Panc1 (cell line): ENCODE measurements around the gene WBP2. TPM values are rescaled to one million over a fixed set of nuclear protein-coding genes. Genes with fewer than 3 reads are reported as not detected.

Experiments used
- ATAC-seq: fragments of 200-7000 bp; cut with Tn5 transposase; 2 replicates; pipeline ENCODE4 v1.9.1; 2020; ENCODE audit warnings: mild to moderate bottlenecking, moderate library complexity
- BruUV-seq: library from RNA; stranded (reverse); fragments of 400-500 nt; replicated peaks from 2 replicates; lab custom pipeline; 2021; lab: Mats Ljungman, UMichigan
- CTCF ChIA-PET: fragments of 300-600 bp; sonication (Branson Sonifier 250); formaldehyde crosslinking; loops from one replicate; lab custom pipeline; 2022; ENCODE audit warnings: antibody characterized with exemption; lab: Charles Lee
- POLR2A ChIA-PET: fragments of 300-600 bp; sonication (Branson Sonifier 250); formaldehyde crosslinking; loops from one replicate; lab custom pipeline; 2022; ENCODE audit warnings: antibody characterized with exemption; lab: Charles Lee
- DNase-seq: peaks from one replicate; pipeline ENCODE4 v3.0.0-alpha.2; 2010; ENCODE audit warnings: low read depth, low spot score
- H3K27ac ChIP-seq: 2 replicates; pipeline ENCODE4 v1.5.1; 2011; ENCODE audit warnings: mild to moderate bottlenecking, low read length, inconsistent platforms
- H3K27me3 ChIP-seq: fragments of 200-500 bp; sonication (Bioruptor generic); 2 replicates; pipeline ENCODE4 v1.6.0; 2014; ENCODE audit warnings: low read length, inconsistent platforms; ENCODE audit not compliant: control insufficient read depth, insufficient read depth
- H3K36me3 ChIP-seq: fragments of 200-500 bp; sonication (Bioruptor generic); 2 replicates; pipeline ENCODE4 v1.5.1; 2014; ENCODE audit warnings: inconsistent platforms, mild to moderate bottlenecking, low read length, moderate library complexity; ENCODE audit not compliant: control insufficient read depth, insufficient read depth
- H3K4me1 ChIP-seq: 2 replicates; pipeline ENCODE4 v1.5.1; 2011; ENCODE audit warnings: inconsistent platforms, mild to moderate bottlenecking, low read length, moderate library complexity; ENCODE audit not compliant: control insufficient read depth, insufficient read depth
- H3K4me3 ChIP-seq, 2 experiments: 2 replicates each; pipeline ENCODE4 v1.5.1; 2011 to 2012; ENCODE audit warnings: low read depth in 2 of 2, low read length in 2 of 2, mild to moderate bottlenecking in 2 of 2, inconsistent platforms in 1 of 2, moderate library complexity in 1 of 2
- H3K9me3 ChIP-seq: fragments of 200-500 bp; sonication (Bioruptor generic); 2 replicates; pipeline ENCODE4 v1.5.1; 2014; ENCODE audit warnings: low read depth, mild to moderate bottlenecking, inconsistent platforms, low read length, moderate library complexity; ENCODE audit not compliant: control insufficient read depth, insufficient read depth
- CTCF ChIP-seq: fragments of 450-650 bp; IDR thresholded peaks from 2 replicates; pipeline ENCODE4 v1.5.1; 2017; ENCODE audit warnings: mild to moderate bottlenecking
- POLR2AphosphoS5 ChIP-seq: IDR thresholded peaks from 2 replicates; pipeline ENCODE4 v1.6.1; 2012; ENCODE audit warnings: mild to moderate bottlenecking, low read depth, low read length, moderate library complexity
- REST ChIP-seq, 2 experiments: IDR thresholded peaks; 2 replicates each; pipeline ENCODE4 v1.6.1; 2011 to 2012; ENCODE audit warnings: low read depth in 2 of 2, control low read depth in 1 of 2, low read length in 1 of 2, mild to moderate bottlenecking in 1 of 2, moderate library complexity in 1 of 2; ENCODE audit not compliant: insufficient read depth in 1 of 2
- SIN3A ChIP-seq: IDR thresholded peaks from 2 replicates; pipeline ENCODE4 v1.6.1; 2012; ENCODE audit warnings: low read depth, mild to moderate bottlenecking, low read length, moderate library complexity, borderline replicate concordance; ENCODE audit not compliant: insufficient read depth
- TCF7L2 ChIP-seq: IDR thresholded peaks from 2 replicates; pipeline ENCODE4 v1.6.1; 2011; ENCODE audit warnings: mild to moderate bottlenecking, low read depth, low read length, inconsistent platforms
- in situ Hi-C: cut with HindIII; loops from 2 replicates; pipeline ENCODE4 v1.10.0; 2016; ENCODE audit warnings: low sequenced_read_pairs, low pct_unique_long_range_greater_than_20kb
- intact Hi-C: fragments of 100-400 bp; cut with micrococcal nuclease; formaldehyde crosslinking; loops from one replicate; pipeline ENCODE4 v1.10.0; 2022; ENCODE audit not compliant: unreplicated experiment
- total RNA-seq: library from RNA; stranded (reverse); gene quantifications from one replicate; pipeline ENCODE4 v1.2.1, GENCODE V29; 2021; ENCODE audit not compliant: unreplicated experiment

The WBP2 gene
- total RNA-seq, 1 experiment from 2014 or later = 163 TPM

- TF ChIP-seq SIN3A (no peak), POLR2AphosphoS5 (no peak), TCF7L2 (no peak), CTCF (no peak), REST (IDR thresholded peaks at IDR 0.05; ENCODE audit: insufficient read depth in 1 of 2, low read depth in 2 of 2, low read length in 1 of 2) (no peak)
- no peak for DNase-seq
- ATAC-seq = no peak
- intact Hi-C loops = no loop called here
- ChIA-PET CTCF (interaction anchor here (0.6 to 0.7 kb wide), 2 partner anchors 9 to 140 kb away, joined by 4 read pairs; no protein-coding TSS in a partner anchor), POLR2A (no interaction called here)
- Histone ChIP-seq H3K27me3 (no peaks in the 10 kb centered on the region), H3K27ac (no peak overlapping the region), H3K4me3 (no peak overlapping the region), H3K9me3 (no peaks in the 10 kb centered on the region), H3K4me1 (no peaks in the 10 kb centered on the region; the same call in 1 of the 2 replicates), H3K36me3 (no peaks in the 10 kb centered on the region)
- in situ Hi-C loops = no loop called here
- no TSS peak for BruUV-seq
Observed at GRCh38 chr17:75838410-75838809, 16.7 kb downstream of the WBP2 start.

GRCh38 chr17:75837899-75838298 is 17.2 kb downstream of the WBP2 start:
- no peaks in the 10 kb centered on the region for H3K9me3 ChIP-seq
- intact Hi-C loops (no loop called here), in situ Hi-C loops (no loop called here)
- ChIA-PET POLR2A (no interaction called here), CTCF (no interaction called here)
- ATAC-seq (no peak), DNase-seq (no peak)
- H3K4me1 ChIP-seq = no peaks in the 10 kb centered on the region
- no TSS peak for BruUV-seq
- H3K27me3 ChIP-seq = no peaks in the 10 kb centered on the region
- H3K27ac ChIP-seq = no peak overlapping the region
- no peak overlapping the region for H3K4me3 ChIP-seq
- no peaks in the 10 kb centered on the region for H3K36me3 ChIP-seq
- TF ChIP-seq CTCF (no peak), SIN3A (no peak), POLR2AphosphoS5 (no peak), REST (IDR thresholded peaks at IDR 0.05; ENCODE audit: insufficient read depth in 1 of 2, low read depth in 2 of 2, low read length in 1 of 2) (no peak), TCF7L2 (no peak)
